ENCODE results near the gene DLGAP4.

Gene DLGAP4

DNA sequence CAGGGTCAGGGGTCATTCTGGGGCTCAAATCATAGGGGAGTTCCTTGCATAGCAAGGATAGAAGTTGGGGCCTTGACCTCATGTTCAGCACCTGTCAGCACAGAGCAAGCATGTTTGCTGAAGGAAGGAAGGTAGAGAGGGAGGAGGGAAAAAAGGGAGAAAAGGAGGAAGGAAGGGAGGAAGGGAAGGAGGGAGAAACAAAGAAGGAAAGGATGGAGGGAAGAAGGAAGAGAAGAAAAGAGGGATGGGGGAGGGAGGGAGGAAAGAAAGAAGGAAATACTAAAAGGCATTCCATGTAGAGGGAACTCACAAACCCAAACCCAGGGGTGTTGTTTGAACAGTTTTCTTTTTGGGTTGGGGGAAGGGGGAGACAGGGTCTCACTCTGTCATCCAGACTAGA, 80.1 kb downstream of the DLGAP4 start:
- TF ChIP-seq CTCF (IDR thresholded peaks at IDR 0.05; ENCODE audit: low read depth, low read length, missing control alignments) = no peak
- H3K4me3 ChIP-seq (ENCODE audit: low read depth, low read length) = no peak overlapping the region
- in situ Hi-C loops (cut with HindIII; ENCODE audit: low sequenced_read_pairs) = no loop called here
- DNase-seq (ENCODE audit: low read depth) = no peak

DNA sequence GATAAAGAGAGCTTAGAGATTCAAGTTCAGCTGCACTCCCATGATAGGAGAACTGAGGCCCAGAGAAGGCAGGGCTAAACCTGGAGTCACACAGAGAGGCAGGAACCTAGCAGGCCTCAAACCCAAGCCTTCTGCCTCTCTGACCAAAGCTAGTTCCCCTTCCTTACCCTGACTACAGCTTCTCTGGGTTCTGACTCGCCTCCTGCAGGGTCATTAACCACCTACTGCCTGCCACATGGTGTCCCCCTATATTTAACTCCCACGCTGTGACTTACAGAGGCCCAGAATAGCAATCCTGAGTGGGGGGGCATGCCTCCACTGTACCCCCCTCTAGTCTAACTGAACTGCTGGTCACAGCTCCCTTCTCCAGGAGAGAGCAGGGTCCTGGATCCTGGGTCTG, 84.1 kb downstream of the DLGAP4 start:
- TF ChIP-seq CTCF (IDR thresholded peaks at IDR 0.05; ENCODE audit: low read depth, low read length, missing control alignments) = no peak

DNA sequence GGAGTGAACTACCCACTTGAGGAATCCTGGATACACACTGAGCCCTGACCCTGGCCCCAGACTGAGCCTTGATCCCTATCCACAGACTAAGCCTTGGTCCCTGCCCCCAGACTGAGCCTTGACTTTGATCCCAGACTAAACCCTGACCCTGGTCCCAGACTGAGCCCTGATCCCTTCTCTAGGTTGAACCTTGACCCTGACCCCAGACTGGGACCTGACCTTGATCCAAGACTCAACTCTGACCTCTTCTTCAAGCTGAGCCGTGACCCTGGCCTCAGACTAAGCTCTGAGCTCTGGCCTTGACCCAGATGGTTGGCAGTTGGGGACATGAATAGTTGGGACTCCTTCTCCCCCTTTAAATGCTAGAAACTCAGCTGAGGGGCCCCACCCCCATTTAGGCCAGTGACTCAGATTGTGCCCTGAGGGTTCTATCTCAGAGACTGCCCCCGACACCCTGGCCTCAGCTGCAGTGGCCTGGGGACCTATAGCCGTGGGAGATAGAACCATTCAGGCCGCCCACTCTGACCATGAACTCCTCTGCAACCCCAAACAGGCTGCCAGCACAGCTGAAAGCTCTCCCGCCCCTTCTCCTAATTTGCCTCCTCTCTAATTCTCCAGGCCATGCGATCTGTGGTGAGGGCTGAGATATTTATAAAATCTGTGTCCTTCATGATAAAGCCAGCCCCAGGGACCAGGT, 84.7 kb downstream of the DLGAP4 start:
- no peak for TF ChIP-seq CTCF (IDR thresholded peaks at IDR 0.05; ENCODE audit: low read depth, low read length, missing control alignments)
- in situ Hi-C loops (cut with HindIII; ENCODE audit: low sequenced_read_pairs) = no loop called here
- H3K4me3 ChIP-seq (ENCODE audit: low read depth, low read length) = no peak overlapping the region
- DNase-seq (ENCODE audit: low read depth) = no peak

More for the DNA sequence above, 84.1 kb downstream of the DLGAP4 start:
- H3K4me3 ChIP-seq (ENCODE audit: low read depth, low read length) = no peak overlapping the region
- no peak for DNase-seq (ENCODE audit: low read depth)
- in situ Hi-C loops (cut with HindIII; ENCODE audit: low sequenced_read_pairs) = no loop called here

GRCh38 chr20:36391456-36391855, 85.3 kb downstream of the DLGAP4 start:
- H3K4me3 ChIP-seq (ENCODE audit: low read depth, low read length) = no peak overlapping the region
- in situ Hi-C loops (cut with HindIII; ENCODE audit: low sequenced_read_pairs) = no loop called here
- no peak for DNase-seq (ENCODE audit: low read depth)
- TF ChIP-seq CTCF (IDR thresholded peaks at IDR 0.05; ENCODE audit: low read depth, low read length, missing control alignments) = no peak

GRCh38 chr20:36391955-36392354, 85.8 kb downstream of the DLGAP4 start:
- no peak for TF ChIP-seq CTCF (IDR thresholded peaks at IDR 0.05; ENCODE audit: low read depth, low read length, missing control alignments)
- H3K4me3 ChIP-seq (ENCODE audit: low read depth, low read length) = no peak overlapping the region
- no peak for DNase-seq (ENCODE audit: low read depth)
- in situ Hi-C loops (cut with HindIII; ENCODE audit: low sequenced_read_pairs) = no loop called here

- no peak for TF ChIP-seq CTCF (IDR thresholded peaks at IDR 0.05; ENCODE audit: low read depth, low read length, missing control alignments)
- in situ Hi-C loops (cut with HindIII; ENCODE audit: low sequenced_read_pairs) = no loop called here
- H3K4me3 ChIP-seq (ENCODE audit: low read depth, low read length) = no peak overlapping the region
- no peak for DNase-seq (ENCODE audit: low read depth)
These were observed 86.8 kb downstream of the DLGAP4 start for GRCh38 chr20:36392989-36393388.

Data from astrocyte of the cerebellum (primary cell).